Measurements from ENCODE around the gene NRP2. TPM values are rescaled to one million over a fixed set of nuclear protein-coding genes. Genes with fewer than 3 reads are reported as not detected.

NRP2 gene
- total and polyA plus RNA-seq, 2 donors (not counting 1 experiment from before 2014, with no cell fraction given): 1.8 to 6.8 TPM

GRCh38 chr2:205692104-205692503 lies 9.8 kb downstream of the NRP2 start:
- Mint-ChIP-seq H3K27ac (no peak overlapping the region), H3K27me3 (peaks cover under 1% of the 10 kb centered on the region), H3K4me3 (no peak overlapping the region), H3K4me1 (peaks cover under 1% of the 10 kb centered on the region), H3K9me3 (ENCODE audit: insufficient read depth) (no peaks in the 10 kb centered on the region)
- ChIA-PET POLR2A (no interaction called here), CTCF (no interaction called here)
- ATAC-seq (ENCODE audit: low read depth): no peak
- WGBS (ENCODE audit: insufficient coverage): no CpG with 5 or more reads among the region's 3 CpGs
- no peak for DNase-seq
- Histone ChIP-seq H3K9ac (ENCODE audit: low read length) (no peak overlapping the region), H3K27me3 (replicated peaks in 1 of 4; ENCODE audit: control extremely low read depth in 1 of 4, control insufficient read depth in 3 of 4, insufficient read depth in 4 of 4, low read length in 3 of 4) (no peaks in the 10 kb centered on the region), H3K27ac (ENCODE audit: low read length in 2 of 2) (no peak overlapping the region), H3K9me3 (ENCODE audit: control extremely low read depth in 1 of 3, control insufficient read depth in 2 of 3, insufficient read depth in 1 of 3, low read length in 2 of 3) (no peaks in the 10 kb centered on the region), H3K4me2 (replicated peaks; ENCODE audit: low read depth, low read length, poor library complexity, severe bottlenecking) (no peak overlapping the region), H3K4me1 (ENCODE audit: control insufficient read depth in 2 of 2, insufficient read depth in 2 of 2, low read length in 2 of 2) (no peaks in the 10 kb centered on the region), H2AFZ (ENCODE audit: insufficient read depth, low read depth, low read length, poor library complexity, severe bottlenecking) (no peak overlapping the region), H3K4me3 (ENCODE audit: control extremely low read depth in 1 of 5, extremely low read depth in 1 of 5, insufficient read depth in 1 of 5, low read depth in 2 of 5, low read length in 4 of 5) (no peak overlapping the region), H4K20me1 (ENCODE audit: control insufficient read depth, insufficient read depth, low read length, poor library complexity, severe bottlenecking) (no peaks in the 10 kb centered on the region), H3K36me3 (replicated peaks in 1 of 2; ENCODE audit: control extremely low read depth in 1 of 2, control insufficient read depth in 1 of 2, extremely low read depth in 1 of 2, insufficient read depth in 2 of 2, low read length in 1 of 2) (no peaks in the 10 kb centered on the region), H3K79me2 (ENCODE audit: control insufficient read depth, insufficient read depth, low read length) (no peaks in the 10 kb centered on the region)
- TF ChIP-seq EZH2 (IDR thresholded peaks at IDR 0.05; ENCODE audit: borderline replicate concordance, insufficient read depth, low read depth, low read length, poor library complexity, severe bottlenecking): no peak
- TF ChIP-seq, protein P1, sequence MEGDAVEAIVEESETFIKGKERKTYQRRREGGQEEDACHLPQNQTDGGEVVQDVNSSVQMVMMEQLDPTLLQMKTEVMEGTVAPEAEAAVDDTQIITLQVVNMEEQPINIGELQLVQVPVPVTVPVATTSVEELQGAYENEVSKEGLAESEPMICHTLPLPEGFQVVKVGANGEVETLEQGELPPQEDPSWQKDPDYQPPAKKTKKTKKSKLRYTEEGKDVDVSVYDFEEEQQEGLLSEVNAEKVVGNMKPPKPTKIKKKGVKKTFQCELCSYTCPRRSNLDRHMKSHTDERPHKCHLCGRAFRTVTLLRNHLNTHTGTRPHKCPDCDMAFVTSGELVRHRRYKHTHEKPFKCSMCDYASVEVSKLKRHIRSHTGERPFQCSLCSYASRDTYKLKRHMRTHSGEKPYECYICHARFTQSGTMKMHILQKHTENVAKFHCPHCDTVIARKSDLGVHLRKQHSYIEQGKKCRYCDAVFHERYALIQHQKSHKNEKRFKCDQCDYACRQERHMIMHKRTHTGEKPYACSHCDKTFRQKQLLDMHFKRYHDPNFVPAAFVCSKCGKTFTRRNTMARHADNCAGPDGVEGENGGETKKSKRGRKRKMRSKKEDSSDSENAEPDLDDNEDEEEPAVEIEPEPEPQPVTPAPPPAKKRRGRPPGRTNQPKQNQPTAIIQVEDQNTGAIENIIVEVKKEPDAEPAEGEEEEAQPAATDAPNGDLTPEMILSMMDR (IDR thresholded peaks at IDR 0.05): no peak
- intact Hi-C loops (cut with micrococcal nuclease): no loop called here

- Mint-ChIP-seq H3K4me3 (no peak overlapping the region), H3K4me1 (peaks cover 3% of the 10 kb centered on the region), H3K27me3 (no peaks in the 10 kb centered on the region), H3K9me3 (ENCODE audit: insufficient read depth) (no peaks in the 10 kb centered on the region), H3K27ac (no peak overlapping the region)
- H2AFZ ChIP-seq (ENCODE audit: insufficient read depth, low read depth, low read length, poor library complexity, severe bottlenecking): no peak overlapping the region
- no peaks in the 10 kb centered on the region for H3K36me3 ChIP-seq (replicated peaks in 1 of 2; ENCODE audit: control extremely low read depth in 1 of 2, control insufficient read depth in 1 of 2, extremely low read depth in 1 of 2, insufficient read depth in 2 of 2, low read length in 1 of 2)
- no peaks in the 10 kb centered on the region for H3K79me2 ChIP-seq (ENCODE audit: control insufficient read depth, insufficient read depth, low read length)
- H3K4me3 ChIP-seq (ENCODE audit: control extremely low read depth in 1 of 5, extremely low read depth in 1 of 5, insufficient read depth in 1 of 5, low read depth in 2 of 5, low read length in 4 of 5): no peak overlapping the region
- TF ChIP-seq EZH2 (IDR thresholded peaks at IDR 0.05; ENCODE audit: borderline replicate concordance, insufficient read depth, low read depth, low read length, poor library complexity, severe bottlenecking): no peak
- TF ChIP-seq, protein P1 (IDR thresholded peaks at IDR 0.05): no peak
- no peak overlapping the region for H3K27ac ChIP-seq (ENCODE audit: low read length in 2 of 2)
- POLR2A ChIA-PET: no interaction called here
- no peak overlapping the region for H3K4me2 ChIP-seq (replicated peaks; ENCODE audit: low read depth, low read length, poor library complexity, severe bottlenecking)
- WGBS (ENCODE audit: insufficient coverage): 100% methylated on average over 1 of the region's 2 CpGs
- H3K9ac ChIP-seq (ENCODE audit: low read length): no peak overlapping the region
- H4K20me1 ChIP-seq (ENCODE audit: control insufficient read depth, insufficient read depth, low read length, poor library complexity, severe bottlenecking): no peaks in the 10 kb centered on the region
- no peaks in the 10 kb centered on the region for H3K9me3 ChIP-seq (ENCODE audit: control extremely low read depth in 1 of 3, control insufficient read depth in 2 of 3, insufficient read depth in 1 of 3, low read length in 2 of 3)
- no peak for ATAC-seq (ENCODE audit: low read depth)
- intact Hi-C loops (cut with micrococcal nuclease): no loop called here
- no peaks in the 10 kb centered on the region for H3K27me3 ChIP-seq (replicated peaks in 1 of 4; ENCODE audit: control extremely low read depth in 1 of 4, control insufficient read depth in 3 of 4, insufficient read depth in 4 of 4, low read length in 3 of 4)
- CTCF ChIA-PET: interaction anchor here (0.9 to 2.4 kb wide), 4 partner anchors 12 to 18 kb away, joined by 3 to 9 read pairs (median 5); partner anchors contain the start of gene NRP2
- DNase-seq: no peak
- peaks cover 2 to 3% of the 10 kb centered on the region in 2 donors for H3K4me1 ChIP-seq (ENCODE audit: control insufficient read depth in 2 of 2, insufficient read depth in 2 of 2, low read length in 2 of 2)
These were observed 12.0 kb downstream of the NRP2 start for GRCh38 chr2:205694256-205694655.

Measured in B cell (primary cell).